ENCODE results near the gene ADARB2. TPM values are rescaled to one million over a fixed set of nuclear protein-coding genes. Genes with fewer than 3 reads are reported as not detected.

ADARB2 gene
- total and polyA plus RNA-seq, 2 experiments from 2014 or later: 0.13 to 0.48 TPM

DNA sequence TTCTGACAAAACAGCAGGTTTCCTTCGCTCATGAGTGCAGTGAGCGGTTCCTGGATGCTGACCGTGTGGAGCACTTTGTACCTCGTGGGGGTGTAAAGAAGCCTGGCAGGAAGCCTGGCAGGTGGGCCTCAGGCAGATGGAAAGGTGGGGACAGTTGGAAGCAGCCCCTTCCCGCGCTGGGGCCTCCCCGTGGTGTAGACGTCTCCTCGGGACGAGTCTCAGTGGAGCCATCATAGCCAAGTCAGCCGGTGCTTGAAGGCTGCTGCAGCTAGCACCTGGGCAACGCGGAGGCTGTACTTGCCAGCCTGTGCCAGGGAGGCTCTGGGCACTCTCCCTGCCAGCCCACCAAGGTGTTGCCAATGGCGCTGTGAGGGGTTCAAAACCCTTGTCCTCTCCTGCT lies 526.7 kb downstream of the ADARB2 start:
- TF ChIP-seq, protein P1, sequence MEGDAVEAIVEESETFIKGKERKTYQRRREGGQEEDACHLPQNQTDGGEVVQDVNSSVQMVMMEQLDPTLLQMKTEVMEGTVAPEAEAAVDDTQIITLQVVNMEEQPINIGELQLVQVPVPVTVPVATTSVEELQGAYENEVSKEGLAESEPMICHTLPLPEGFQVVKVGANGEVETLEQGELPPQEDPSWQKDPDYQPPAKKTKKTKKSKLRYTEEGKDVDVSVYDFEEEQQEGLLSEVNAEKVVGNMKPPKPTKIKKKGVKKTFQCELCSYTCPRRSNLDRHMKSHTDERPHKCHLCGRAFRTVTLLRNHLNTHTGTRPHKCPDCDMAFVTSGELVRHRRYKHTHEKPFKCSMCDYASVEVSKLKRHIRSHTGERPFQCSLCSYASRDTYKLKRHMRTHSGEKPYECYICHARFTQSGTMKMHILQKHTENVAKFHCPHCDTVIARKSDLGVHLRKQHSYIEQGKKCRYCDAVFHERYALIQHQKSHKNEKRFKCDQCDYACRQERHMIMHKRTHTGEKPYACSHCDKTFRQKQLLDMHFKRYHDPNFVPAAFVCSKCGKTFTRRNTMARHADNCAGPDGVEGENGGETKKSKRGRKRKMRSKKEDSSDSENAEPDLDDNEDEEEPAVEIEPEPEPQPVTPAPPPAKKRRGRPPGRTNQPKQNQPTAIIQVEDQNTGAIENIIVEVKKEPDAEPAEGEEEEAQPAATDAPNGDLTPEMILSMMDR (IDR thresholded peaks at IDR 0.05; ENCODE audit: poor library complexity): no peak
- TF ChIP-seq EZH2 (IDR thresholded peaks at IDR 0.05; ENCODE audit: borderline replicate concordance) (no peak), EZH2phosphoT487 (IDR thresholded peaks at IDR 0.05; ENCODE audit: low read depth, severe bottlenecking, unreplicated experiment) (no peak)
- Histone ChIP-seq H3K9me3 (ENCODE audit: low read depth) (no peaks in the 10 kb centered on the region), H3K36me3 (replicated peaks; ENCODE audit: insufficient read depth, low read depth) (no peaks in the 10 kb centered on the region), H4K20me1 (ENCODE audit: insufficient read depth, poor library complexity, severe bottlenecking) (no peaks in the 10 kb centered on the region), H3K4me3 (no peak overlapping the region), H3K4me1 (ENCODE audit: insufficient read depth) (no peaks in the 10 kb centered on the region), H3K27ac (no peak overlapping the region), H3K4me2 (no peak overlapping the region), H3K27me3 (no peaks in the 10 kb centered on the region), H3K79me2 (no peaks in the 10 kb centered on the region), H2AFZ (no peak overlapping the region), H3K9me2 (replicated peaks; ENCODE audit: insufficient read depth) (no peaks in the 10 kb centered on the region)
- no peak for DNase-seq (ENCODE audit: low spot score)
- 72% methylated on average over 14 of the region's 14 CpGs for WGBS (ENCODE audit: low lambda C conversion rate, missing lambda C conversion rate)

DNA sequence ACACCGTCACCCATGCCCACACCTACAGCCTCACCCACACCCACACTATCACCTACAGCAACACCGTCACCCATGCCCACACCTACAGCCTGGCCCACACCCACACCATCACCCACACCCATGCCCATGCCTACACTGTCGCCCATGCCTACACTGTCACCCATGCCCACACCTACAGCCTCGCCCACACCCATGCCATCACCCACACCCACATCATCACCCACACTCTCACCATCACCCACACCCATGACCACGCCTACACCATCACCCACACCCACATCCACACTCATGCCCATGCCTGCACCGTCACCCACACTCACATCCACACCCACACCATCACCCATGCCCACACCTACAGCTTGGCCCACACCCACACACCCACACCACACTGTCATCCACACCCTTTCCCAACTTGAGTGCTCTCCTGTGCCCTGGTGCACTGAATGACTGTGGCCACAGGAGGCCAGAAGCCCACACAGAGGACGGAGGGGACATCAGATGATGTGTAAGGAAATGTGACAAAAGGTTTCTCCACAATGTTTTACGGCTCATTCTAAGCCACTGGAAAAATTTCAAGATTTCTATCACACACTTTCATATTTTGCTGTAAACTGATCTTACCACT lies 527.9 kb downstream of the ADARB2 start:
- no peak overlapping the region for H3K4me3 ChIP-seq
- no peaks in the 10 kb centered on the region for H3K27me3 ChIP-seq
- 97% methylated on average over 7 of the region's 8 CpGs for WGBS (ENCODE audit: low lambda C conversion rate, missing lambda C conversion rate)
- H3K27ac ChIP-seq: no peak overlapping the region
- H4K20me1 ChIP-seq (ENCODE audit: insufficient read depth, poor library complexity, severe bottlenecking): no peaks in the 10 kb centered on the region
- no peak for DNase-seq (ENCODE audit: low spot score)
- H3K79me2 ChIP-seq: no peaks in the 10 kb centered on the region
- no peaks in the 10 kb centered on the region for H3K9me2 ChIP-seq (replicated peaks; ENCODE audit: insufficient read depth)
- no peaks in the 10 kb centered on the region for H3K4me1 ChIP-seq (ENCODE audit: insufficient read depth)
- no peak for TF ChIP-seq EZH2 (IDR thresholded peaks at IDR 0.05; ENCODE audit: borderline replicate concordance)
- TF ChIP-seq EZH2phosphoT487 (IDR thresholded peaks at IDR 0.05; ENCODE audit: low read depth, severe bottlenecking, unreplicated experiment): no peak
- TF ChIP-seq, protein P1 (IDR thresholded peaks at IDR 0.05; ENCODE audit: poor library complexity): no peak
- H3K36me3 ChIP-seq (replicated peaks; ENCODE audit: insufficient read depth, low read depth): no peaks in the 10 kb centered on the region
- H3K4me2 ChIP-seq: no peak overlapping the region
- no peaks in the 10 kb centered on the region for H3K9me3 ChIP-seq (ENCODE audit: low read depth)
- H2AFZ ChIP-seq: no peak overlapping the region

DNA sequence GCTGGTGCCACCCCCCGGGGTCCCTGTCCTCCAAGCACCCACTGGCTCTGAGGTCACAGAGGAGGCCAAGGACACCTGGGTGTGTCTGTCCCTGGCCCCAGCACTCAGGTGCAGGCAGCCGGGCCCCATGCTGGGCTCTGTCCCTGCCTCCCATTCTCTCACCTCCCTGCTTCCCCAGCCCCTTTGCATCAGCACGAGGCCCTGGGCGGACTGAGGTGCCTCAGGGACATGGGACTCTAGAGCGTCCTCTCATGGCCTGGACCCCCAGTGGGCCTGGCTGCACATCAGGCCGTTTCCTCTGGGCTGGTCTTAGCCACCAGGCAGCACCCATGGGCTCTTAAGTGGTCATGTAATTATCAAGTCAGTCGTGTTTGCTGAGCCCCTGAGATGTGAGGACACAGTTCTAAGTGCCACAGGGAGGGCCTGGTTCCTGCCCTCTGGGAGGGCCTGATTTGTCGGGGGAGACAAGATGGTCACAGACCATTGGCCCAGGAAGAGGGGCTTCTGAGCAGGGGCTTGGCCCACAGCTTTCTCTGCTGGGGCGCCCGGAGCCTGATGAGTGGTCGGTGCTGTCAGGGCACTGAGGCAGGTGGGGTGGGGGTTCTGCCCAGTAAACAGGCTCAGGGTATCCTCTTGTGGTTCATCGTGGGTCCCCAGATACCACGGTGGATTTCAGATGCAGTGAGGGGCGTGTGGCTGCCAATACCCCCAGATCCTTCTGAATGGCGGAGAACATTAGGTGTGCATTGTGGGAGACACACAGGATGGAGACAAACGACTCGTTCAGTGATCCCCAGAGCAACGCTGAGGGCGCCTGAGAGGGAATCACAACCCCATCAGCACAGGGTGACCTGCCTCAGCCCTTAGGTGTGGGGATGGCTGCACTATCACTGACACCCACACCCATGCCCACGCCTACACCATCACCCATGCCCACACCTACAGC lies 528.7 kb downstream of the ADARB2 start:
- Histone ChIP-seq H3K27me3 (no peaks in the 10 kb centered on the region), H3K36me3 (replicated peaks; ENCODE audit: insufficient read depth, low read depth) (no peaks in the 10 kb centered on the region), H3K4me1 (ENCODE audit: insufficient read depth) (no peaks in the 10 kb centered on the region), H3K9me3 (ENCODE audit: low read depth) (no peaks in the 10 kb centered on the region), H2AFZ (no peak overlapping the region), H3K9me2 (replicated peaks; ENCODE audit: insufficient read depth) (no peaks in the 10 kb centered on the region), H3K4me2 (no peak overlapping the region), H3K4me3 (no peak overlapping the region), H4K20me1 (ENCODE audit: insufficient read depth, poor library complexity, severe bottlenecking) (no peaks in the 10 kb centered on the region), H3K79me2 (no peaks in the 10 kb centered on the region), H3K27ac (no peak overlapping the region)
- no peak for DNase-seq (ENCODE audit: low spot score)
- 89% methylated on average over 19 of the region's 20 CpGs for WGBS (ENCODE audit: low lambda C conversion rate, missing lambda C conversion rate)
- TF ChIP-seq EZH2 (IDR thresholded peaks at IDR 0.05; ENCODE audit: borderline replicate concordance) (no peak), EZH2phosphoT487 (IDR thresholded peaks at IDR 0.05; ENCODE audit: low read depth, severe bottlenecking, unreplicated experiment) (no peak)
- TF ChIP-seq, protein P1 (IDR thresholded peaks at IDR 0.05; ENCODE audit: poor library complexity): no peak

Data from hepatocyte (in vitro differentiated cells).